NCI-H510A treated with DMSO at 0.1 percent for 48 hours (cell line): ENCODE data around the gene BBOX1.
A peak's percentile ranks its signal among the peaks of the same experiment; 100 is the strongest.
"Not testable (repeated sequence)": the region's sequence is repeated elsewhere in the genome, so short reads cannot be mapped to it uniquely, and the experiment has no call there.

Experiments
- DNase-seq: peaks from one replicate; lab custom pipeline; 2025; lab: John Stamatoyannopoulos, UW

Gene BBOX1

GRCh38 chr11:27040302-27041115, at the start of gene BBOX1:
TSS of gene BBOX1 (plus strand) at chr11:27040815. CDS start at chr11:27055431, 14,616 bp downstream.
- peak; percentile 85 for DNase-seq

DNA sequence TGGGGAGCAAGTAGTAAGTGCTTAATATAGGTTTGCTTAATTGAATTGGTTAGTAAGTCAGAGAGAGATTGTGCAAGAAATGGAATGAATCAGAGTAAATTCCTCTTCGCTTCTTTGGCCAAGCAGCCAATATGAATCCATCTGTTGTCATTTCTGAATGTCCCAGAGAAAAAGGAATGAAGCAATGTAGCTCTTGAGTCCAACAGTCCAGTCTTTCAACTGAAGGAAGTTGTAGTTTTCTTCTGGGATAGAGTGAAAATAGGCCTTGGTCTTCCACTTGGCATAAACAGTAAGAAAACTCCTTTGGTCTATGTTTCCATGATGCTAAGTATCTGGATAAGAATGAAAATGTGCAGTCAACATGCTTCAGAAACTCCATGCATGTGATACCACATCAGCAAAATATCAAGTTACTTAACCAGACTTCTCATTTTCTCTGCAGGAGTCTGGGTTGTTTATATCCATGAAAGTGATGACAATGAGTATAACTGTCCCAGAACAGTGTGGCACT, 48.5 kb upstream of the BBOX1 start:
- no peak for DNase-seq

GRCh38 chr11:26993965-26994457, 46.6 kb upstream of the BBOX1 start, which contains the start of gene FIBIN:
TSS of gene FIBIN (plus strand) at chr11:26994112. CDS start at chr11:26994527, 415 bp downstream.
- DNase-seq: no peak

DNA sequence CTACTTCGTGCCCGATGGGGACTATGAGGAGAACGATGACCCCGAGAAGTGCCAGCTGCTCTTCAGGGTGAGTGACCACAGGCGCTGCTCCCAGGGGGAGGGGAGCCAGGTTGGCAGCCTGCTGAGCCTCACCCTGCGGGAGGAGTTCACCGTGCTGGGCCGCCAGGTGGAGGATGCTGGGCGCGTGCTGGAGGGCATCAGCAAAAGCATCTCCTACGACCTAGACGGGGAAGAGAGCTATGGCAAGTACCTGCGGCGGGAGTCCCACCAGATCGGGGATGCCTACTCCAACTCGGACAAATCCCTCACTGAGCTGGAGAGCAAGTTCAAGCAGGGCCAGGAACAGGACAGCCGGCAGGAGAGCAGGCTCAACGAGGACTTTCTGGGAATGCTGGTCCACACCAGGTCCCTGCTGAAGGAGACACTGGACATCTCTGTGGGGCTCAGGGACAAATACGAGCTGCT, 46.0 kb upstream of the BBOX1 start:
- no peak for DNase-seq

- no peak for DNase-seq
These were observed 44.7 kb upstream of the BBOX1 start for GRCh38 chr11:26995701-26996460.

DNA sequence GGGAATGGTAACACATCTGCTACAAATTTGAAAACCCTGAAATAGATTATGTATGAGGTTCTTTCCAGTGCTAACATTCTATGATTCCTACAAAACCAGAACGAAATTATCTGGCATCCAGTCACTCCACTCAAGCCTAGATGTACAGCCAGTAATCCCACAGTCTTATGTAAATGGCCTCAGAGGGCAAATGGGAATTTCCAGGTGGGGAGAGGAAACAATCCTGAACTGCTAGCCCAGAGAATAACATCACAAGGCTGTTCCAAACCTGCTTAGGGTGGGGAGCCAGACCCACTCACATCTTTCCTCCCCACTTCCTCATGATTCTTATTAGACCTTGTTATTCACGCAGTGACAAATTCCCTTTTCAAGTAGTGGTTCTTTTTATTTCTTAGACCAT, 43.2 kb upstream of the BBOX1 start:
- no peak for DNase-seq

DNA sequence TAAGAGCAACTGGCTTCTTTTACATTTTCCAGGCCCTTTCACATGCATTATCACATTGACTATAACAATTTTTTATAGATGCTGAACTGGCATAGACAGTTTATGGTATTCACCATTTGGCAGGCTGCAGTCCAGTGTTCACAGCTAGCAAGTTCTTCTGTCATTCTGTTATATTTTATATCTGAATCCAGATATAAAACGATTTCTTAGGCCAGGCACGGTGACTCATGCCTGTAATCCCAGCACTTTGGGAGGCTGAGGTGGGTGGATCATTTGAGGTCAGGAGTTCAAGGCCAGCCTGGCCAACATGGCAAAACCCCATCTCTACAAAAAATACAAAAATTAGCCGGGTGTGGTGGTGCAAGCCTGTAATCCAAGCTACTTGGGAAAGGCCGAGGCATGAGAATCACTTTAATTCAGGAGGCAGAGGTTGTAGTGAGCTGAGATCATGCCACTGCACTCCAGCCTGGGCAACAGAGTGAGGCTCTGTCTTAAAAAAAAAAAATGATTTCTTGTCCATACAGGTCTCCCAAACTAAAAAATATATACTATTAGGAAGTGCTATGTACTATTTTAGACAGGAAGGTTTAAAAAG, 39.4 kb upstream of the BBOX1 start:
- not testable (repeated sequence) for DNase-seq

DNA sequence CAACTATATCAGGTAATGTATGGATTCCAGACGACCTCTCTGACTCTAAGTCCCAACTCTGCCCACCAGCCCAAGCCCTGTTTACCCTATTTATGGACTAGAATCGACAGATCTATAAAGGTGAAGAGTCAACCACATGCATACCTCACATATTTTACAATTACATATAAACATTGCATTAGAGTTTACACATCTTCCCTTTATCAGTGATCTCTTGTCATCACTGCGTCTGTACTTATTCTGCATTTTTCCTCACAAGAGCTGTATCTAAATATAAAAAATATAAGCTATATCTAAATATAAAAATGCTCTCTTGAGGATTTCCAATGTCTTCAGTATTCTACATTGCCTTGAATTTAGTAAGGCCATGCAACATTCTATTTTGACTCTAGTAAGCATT, 38.2 kb upstream of the BBOX1 start:
- DNase-seq: no peak

- DNase-seq: no peak
These were observed 37.8 kb upstream of the BBOX1 start for GRCh38 chr11:27002838-27003237.

GRCh38 chr11:27004103-27004502, 36.5 kb upstream of the BBOX1 start:
- DNase-seq: peak; percentile 4

DNA sequence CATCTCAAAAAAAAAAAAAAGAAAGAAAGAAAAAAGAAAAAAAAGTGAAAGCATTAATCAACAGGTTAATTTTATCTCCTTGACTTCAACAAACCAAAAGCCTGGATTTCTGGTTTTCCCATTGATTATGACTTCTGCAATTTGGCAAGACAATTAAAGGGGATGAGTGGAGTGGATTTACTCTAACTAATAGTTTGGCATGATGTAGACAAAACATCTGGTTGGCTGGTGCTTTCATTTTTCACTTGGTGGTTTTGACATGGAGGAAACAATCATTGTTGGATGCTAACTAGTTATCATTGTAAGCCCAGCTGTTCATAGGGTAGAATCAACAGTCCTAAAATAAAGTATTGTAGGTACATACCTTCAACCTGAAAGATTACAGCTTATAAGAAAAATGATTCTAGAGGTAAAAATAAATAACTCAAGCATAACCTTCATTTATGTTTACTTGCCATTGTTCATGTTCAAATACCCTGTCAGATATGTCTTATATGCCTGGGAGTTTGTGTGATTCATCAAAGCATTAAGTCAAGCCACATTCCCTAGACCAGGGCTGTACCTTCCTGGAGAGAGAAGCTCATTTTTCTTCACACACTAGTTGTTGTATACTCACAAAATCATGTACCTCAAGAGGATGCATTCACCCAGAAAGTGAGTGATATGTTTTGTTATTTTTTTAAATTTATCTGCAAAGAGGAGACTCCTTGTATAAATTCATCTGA, 31.6 kb upstream of the BBOX1 start:
- DNase-seq: no peak

DNA sequence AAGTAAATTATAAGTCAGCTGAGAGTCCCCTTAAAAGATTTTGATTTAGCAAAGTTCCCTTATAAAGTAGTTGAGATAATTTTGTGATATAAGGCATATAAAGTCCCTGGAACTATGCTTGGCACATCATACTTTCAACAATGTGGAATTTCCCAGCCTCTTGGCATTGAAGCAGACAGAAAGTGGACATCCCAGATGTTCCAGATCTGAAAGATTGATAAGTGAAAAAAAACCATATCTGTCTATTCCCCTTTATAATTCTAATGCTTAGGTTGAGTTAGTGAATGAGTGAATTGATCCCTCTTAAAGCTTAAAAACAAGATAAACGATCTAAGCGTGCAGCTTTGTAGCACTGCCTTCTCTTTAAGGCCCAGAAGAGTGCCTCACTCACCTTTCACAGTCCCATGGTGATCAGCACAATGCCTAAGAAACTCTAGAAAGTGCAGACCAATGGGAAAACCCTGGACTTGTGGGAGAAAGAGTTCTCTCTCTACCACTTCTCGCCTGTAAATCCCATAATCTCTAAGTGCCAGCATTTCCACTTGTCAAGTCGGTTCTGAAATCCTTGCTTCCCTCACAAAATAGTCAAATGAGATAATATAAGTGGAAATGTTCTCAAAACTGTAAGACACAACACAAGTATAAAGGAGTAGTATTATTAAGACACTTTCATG, 28.9 kb upstream of the BBOX1 start:
- DNase-seq: no peak

DNA sequence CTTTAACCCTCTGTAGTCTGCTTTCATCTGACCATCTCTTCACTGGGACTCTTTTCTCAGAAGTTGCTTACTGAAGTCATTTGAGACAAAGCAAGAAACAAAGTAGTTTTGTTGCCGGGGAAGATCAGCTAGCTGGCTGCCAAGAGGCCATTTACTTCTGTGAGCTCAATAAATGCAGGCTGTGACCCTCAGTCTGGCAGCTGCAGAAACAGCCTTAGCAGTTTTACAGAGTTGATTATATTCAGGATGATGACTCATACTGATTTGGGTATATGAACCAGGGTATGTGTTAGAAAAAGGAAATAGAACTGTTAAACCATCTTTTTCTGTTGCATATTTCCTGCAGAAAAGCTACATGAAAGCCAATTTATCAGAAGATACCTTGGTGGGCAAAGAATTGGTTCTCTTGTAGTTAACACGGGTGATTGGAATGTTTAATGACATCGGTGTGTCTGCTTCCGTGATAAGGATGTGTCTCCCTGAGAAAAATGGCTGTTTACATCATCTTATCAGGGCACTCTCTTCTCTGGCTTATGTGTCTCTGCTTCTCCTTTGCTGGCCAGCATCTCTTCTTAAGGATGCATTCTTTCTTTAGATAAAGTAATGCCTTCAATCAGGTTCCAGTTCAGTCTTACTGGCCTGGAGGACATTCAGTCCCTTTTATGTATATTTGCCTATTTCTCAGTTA, 28.2 kb upstream of the BBOX1 start:
- no peak for DNase-seq

DNA sequence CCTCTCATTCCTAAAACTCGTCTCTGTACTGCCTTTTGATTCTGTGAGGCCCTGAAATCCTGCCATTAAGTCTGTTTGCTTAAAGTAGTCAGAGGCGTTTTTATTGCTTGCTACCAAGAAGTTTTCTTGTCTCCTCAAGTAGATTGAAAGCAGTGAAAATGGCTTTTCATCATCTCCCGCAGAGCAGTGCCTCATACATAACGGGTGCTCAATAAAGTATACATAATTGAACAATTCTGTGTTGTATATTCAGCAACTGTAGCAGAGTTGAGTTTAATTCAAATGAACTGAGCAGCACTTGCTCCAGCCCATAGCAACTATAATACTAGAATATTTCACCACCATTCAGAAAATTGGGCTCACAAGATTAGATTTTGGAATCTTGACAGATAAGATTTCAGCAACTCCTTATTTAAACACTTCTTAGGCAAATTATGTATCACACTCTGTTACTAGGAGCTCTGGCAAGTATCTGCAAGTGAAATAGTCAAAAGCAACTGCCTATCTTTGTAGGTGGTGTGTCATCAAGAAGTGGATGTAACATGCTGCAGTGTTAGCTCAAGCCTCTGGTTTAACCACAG, 26.7 kb upstream of the BBOX1 start:
- DNase-seq: no peak

- no peak for DNase-seq
These were observed 21.6 kb upstream of the BBOX1 start for GRCh38 chr11:27018902-27019529.

GRCh38 chr11:27020751-27021150, 19.9 kb upstream of the BBOX1 start:
- DNase-seq: peak; percentile 31

GRCh38 chr11:27022659-27023251, 17.9 kb upstream of the BBOX1 start:
- no peak for DNase-seq

DNA sequence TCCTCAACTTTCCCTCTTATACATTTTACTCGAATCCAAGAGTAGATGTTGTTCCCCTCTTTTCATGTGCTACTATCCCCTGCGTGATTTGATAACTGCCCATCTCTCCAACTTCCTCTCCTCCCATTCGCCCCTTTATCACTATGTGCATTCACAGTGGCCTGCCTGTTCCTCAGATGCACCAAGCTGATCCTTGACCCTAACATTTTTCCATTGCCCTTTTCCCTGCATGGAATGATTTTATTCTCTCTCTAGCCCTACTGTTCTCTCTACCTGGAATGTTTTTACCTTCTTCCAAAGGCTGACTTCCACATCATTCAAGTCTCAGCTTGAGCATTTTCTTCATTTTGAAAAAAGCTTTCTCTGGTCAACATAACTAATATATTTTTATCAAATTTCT, 15.8 kb upstream of the BBOX1 start:
- no peak for DNase-seq

DNA sequence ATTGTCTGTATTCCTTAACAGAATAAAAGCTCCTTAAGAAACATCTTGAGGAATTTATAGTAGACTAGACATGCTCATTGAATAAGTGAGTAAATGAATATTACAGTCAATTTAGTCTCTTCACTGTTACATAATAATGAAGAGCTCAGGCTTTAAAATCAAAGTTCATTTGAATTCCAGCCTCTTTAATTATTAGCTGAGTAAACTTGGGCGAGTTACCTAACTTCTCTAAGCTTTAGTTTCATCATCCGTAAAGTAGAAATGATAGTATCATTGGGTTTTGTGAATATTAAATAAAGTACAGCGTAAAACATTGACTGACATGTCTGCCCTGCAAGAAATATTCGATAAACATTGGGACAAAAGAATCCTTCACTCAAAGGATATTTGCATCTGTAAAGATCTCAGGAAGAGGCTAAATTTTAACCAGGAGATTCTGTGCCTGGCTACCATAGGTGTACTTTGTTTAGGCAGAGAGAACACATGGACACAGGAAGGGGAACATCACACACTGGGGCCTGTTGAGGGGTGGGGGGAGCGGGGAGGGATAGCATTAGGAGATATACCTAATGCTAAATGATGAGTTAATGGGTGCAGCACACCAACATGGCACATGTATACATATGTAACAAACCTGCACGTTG, 15.2 kb upstream of the BBOX1 start:
- no peak for DNase-seq
